Measurements from ENCODE around the gene ATP5ME. TPM values are rescaled to one million over a fixed set of nuclear protein-coding genes. Genes with fewer than 3 reads are reported as not detected.
A peak's percentile ranks its signal among the peaks of the same experiment; 100 is the strongest.

Gene ATP5ME
- total and polyA plus RNA-seq, 2 of the 13 experiments (the other 11 are each of a cell fraction or from before 2014, with no cell fraction given): 305 to 753 TPM

DNA sequence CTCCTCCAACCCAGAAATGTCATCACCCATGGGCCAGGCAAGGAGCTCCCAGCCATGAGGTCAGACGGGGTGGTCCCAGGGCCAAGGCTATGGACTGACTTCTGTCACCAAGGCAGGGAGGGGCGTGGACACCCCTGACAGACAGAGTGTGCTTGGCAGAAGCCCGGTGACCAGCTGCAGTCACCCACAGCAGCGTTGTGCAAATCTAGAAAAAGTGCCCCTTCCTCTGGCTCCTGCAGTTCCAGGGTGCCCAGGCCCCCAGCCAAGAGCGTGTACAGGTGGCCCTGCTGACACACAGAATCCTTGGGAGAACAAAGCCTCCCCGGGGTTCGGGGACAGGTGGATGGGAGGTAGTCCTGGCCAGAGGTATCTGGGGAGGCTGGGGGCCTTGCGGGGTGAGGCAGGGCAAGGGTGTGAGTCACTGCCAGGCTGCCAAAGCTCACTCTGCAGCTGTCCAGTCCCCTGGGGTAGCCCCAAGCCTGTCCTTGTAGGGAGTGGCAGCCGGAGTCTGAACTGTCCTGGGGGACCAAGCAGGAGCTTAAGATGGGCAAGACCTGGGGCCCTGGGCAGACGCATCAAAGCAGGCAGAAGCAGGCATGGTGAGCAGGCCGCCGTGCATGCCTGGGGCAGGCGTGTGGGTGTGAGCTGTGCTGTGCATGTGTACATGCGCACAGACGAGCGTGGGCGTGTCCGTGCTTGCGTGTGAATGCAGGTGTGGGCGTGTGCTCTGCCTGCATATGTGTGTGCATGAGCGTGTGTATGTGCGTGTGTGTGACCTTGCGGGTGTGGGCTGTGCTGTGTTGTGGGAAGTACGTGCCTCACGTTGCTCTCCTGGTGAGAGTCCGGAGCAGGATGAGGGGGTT is 3.6 kb upstream of the ATP5ME start (continued):
- TF ChIP-seq ZNF713 (CRISPR knock-in tag; IDR thresholded peaks at IDR 0.05) (no peak), REL (CRISPR knock-in tag; conservative IDR thresholded peaks at IDR 0.05) (0 out of 2 replicates have a peak, but pooled peaks have one; percentile 48), ZNF430 (CRISPR knock-in tag; IDR thresholded peaks at IDR 0.05) (no peak), MXI1 (IDR thresholded peaks at IDR 0.05; ENCODE audit: borderline replicate concordance, low read depth, low read length) (peak; percentile 73; the same call in 2 of the 3 replicates), PAWR (CRISPR knock-in tag; IDR thresholded peaks at IDR 0.05; ENCODE audit: borderline replicate concordance) (no peak), NCOR1 (IDR thresholded peaks at IDR 0.05; ENCODE audit: borderline replicate concordance, low read length) (no peak), MIER2 (CRISPR knock-in tag; IDR thresholded peaks at IDR 0.05) (no peak), MED8 (CRISPR knock-in tag; IDR thresholded peaks at IDR 0.05; ENCODE audit: insufficient replicate concordance) (peak; percentile 60), SP1 (IDR thresholded peaks at IDR 0.05) (no peak), SP1 (CRISPR knock-in tag; IDR thresholded peaks at IDR 0.05) (peak; percentile 75), ZNF619 (CRISPR knock-in tag; IDR thresholded peaks at IDR 0.05) (no peak), ZNF615 (CRISPR knock-in tag; IDR thresholded peaks at IDR 0.05; ENCODE audit: borderline replicate concordance) (no peak), REXO4 (CRISPR knock-in tag; IDR thresholded peaks at IDR 0.05; ENCODE audit: borderline replicate concordance) (no peak), ZNF616 (CRISPR knock-in tag; IDR thresholded peaks at IDR 0.05; ENCODE audit: low read depth) (no peak), NR1H2 (CRISPR knock-in tag; IDR thresholded peaks at IDR 0.05; ENCODE audit: borderline replicate concordance, low read depth) (no peak), TEAD2 (CRISPR knock-in tag; IDR thresholded peaks at IDR 0.05) (no peak), PHF5A (CRISPR knock-in tag; IDR thresholded peaks at IDR 0.05; ENCODE audit: low read depth, unreplicated experiment) (no peak), TOPORS (CRISPR knock-in tag; IDR thresholded peaks at IDR 0.05) (no peak; the same call in 1 of the 2 replicates), FOXM1 (CRISPR knock-in tag; IDR thresholded peaks at IDR 0.05) (no peak), PRPF4 (IDR thresholded peaks at IDR 0.05; ENCODE audit: low read depth, low read length, poor library complexity, severe bottlenecking) (no peak), ZBTB38 (CRISPR knock-in tag; IDR thresholded peaks at IDR 0.05) (no peak)
- TF ChIP-seq, protein P1, sequence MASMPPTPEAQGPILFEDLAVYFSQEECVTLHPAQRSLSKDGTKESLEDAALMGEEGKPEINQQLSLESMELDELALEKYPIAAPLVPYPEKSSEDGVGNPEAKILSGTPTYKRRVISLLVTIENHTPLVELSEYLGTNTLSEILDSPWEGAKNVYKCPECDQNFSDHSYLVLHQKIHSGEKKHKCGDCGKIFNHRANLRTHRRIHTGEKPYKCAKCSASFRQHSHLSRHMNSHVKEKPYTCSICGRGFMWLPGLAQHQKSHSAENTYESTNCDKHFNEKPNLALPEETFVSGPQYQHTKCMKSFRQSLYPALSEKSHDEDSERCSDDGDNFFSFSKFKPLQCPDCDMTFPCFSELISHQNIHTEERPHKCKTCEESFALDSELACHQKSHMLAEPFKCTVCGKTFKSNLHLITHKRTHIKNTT (CRISPR knock-in tag; IDR thresholded peaks at IDR 0.05): no peak
- TF ChIP-seq, protein P2, sequence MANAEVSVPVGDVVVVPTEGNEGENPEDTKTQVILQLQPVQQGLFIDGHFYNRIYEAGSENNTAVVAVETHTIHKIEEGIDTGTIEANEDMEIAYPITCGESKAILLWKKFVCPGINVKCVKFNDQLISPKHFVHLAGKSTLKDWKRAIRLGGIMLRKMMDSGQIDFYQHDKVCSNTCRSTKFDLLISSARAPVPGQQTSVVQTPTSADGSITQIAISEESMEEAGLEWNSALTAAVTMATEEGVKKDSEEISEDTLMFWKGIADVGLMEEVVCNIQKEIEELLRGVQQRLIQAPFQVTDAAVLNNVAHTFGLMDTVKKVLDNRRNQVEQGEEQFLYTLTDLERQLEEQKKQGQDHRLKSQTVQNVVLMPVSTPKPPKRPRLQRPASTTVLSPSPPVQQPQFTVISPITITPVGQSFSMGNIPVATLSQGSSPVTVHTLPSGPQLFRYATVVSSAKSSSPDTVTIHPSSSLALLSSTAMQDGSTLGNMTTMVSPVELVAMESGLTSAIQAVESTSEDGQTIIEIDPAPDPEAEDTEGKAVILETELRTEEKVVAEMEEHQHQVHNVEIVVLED (CRISPR knock-in tag; IDR thresholded peaks at IDR 0.05; ENCODE audit: borderline replicate concordance): no peak
- TF ChIP-seq, protein P3, sequence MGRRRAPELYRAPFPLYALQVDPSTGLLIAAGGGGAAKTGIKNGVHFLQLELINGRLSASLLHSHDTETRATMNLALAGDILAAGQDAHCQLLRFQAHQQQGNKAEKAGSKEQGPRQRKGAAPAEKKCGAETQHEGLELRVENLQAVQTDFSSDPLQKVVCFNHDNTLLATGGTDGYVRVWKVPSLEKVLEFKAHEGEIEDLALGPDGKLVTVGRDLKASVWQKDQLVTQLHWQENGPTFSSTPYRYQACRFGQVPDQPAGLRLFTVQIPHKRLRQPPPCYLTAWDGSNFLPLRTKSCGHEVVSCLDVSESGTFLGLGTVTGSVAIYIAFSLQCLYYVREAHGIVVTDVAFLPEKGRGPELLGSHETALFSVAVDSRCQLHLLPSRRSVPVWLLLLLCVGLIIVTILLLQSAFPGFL (CRISPR knock-in tag; IDR thresholded peaks at IDR 0.05): no peak
- TF ChIP-seq, protein P4, sequence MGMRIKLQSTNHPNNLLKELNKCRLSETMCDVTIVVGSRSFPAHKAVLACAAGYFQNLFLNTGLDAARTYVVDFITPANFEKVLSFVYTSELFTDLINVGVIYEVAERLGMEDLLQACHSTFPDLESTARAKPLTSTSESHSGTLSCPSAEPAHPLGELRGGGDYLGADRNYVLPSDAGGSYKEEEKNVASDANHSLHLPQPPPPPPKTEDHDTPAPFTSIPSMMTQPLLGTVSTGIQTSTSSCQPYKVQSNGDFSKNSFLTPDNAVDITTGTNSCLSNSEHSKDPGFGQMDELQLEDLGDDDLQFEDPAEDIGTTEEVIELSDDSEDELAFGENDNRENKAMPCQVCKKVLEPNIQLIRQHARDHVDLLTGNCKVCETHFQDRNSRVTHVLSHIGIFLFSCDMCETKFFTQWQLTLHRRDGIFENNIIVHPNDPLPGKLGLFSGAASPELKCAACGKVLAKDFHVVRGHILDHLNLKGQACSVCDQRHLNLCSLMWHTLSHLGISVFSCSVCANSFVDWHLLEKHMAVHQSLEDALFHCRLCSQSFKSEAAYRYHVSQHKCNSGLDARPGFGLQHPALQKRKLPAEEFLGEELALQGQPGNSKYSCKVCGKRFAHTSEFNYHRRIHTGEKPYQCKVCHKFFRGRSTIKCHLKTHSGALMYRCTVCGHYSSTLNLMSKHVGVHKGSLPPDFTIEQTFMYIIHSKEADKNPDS (CRISPR knock-in tag; IDR thresholded peaks at IDR 0.05): no peak

Data from HepG2 (cell line).